Mucosa of gallbladder (tissue), 1 donor: ENCODE data around the gene TMPRSS11D. TPM values are rescaled to one million over a fixed set of nuclear protein-coding genes. Genes with fewer than 3 reads are reported as not detected.

Experiments
- DNase-seq: peaks from one replicate; pipeline ENCODE4 v3.0.0-alpha.2; 2020; ENCODE audit warnings: low spot score
- total RNA-seq: library from RNA; stranded (reverse); gene quantifications from one replicate; pipeline ENCODE4 v1.2.1, GENCODE V29; 2021
- donor health status: DM: no; HTN: no; CAD: no.

The TMPRSS11D gene
- total RNA-seq, 1 donor from 2014 or later, result not detected

DNA sequence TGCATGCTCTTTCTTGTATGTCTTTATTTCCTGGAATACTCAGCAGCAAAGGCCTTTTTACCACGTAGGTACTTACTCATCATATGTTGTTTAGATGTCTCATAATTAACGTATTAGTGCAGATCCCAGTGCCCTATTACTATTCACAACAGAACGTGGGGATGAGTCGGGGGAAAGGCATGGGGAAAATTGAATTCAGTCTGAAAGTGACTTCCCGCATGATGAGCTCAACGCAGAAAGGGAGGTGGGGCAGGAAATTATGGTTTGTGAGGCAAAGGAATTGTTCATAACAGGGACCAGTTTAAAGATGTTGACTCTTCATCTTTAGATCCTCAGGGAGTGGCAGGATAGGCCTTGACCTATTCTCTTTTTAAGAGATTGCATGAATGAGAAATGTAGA is 2.0 kb upstream of the TMPRSS11D start:
- DNase-seq, result no peak

GRCh38 chr4:67884701-67885100 is 899 bp upstream of the TMPRSS11D start:
- DNase-seq, result no peak

- DNase-seq, result no peak
These were observed 344 bp downstream of the TMPRSS11D start for GRCh38 chr4:67883458-67883857.

DNA sequence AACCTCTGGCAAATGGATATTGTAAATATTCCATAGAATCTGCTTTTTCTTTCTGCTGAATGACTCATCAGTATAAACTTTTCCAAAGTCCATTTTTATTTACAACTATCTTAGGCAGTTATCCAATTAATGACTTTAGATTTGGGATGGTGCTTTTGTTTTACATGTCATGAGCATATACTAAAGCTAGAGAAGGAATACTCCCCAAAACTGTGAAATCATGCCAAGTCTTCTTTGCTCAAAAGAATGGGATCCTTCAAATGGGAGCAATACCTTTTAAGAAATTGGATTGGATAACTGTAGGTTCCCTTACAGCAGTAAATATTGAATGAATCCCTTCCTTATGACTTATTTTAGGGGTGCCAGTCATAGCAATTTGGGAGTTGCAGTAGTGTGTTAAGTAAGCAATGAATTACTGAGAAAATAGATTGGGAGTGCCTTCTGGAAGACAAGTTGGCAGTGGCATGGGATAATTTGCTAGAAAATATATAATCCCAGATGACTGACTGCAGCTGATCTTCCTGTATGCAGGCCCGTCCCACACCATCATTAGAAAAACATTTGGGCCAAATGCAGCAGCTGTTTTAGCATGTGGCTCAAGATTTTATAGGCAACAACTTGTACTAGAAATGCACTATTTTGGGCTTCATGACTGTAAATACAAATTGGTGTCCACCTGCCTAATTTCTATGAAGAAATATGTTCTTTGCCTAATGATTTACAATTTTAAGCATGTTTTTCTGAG is 2.8 kb downstream of the TMPRSS11D start:
- DNase-seq, result no peak

- no peak for DNase-seq
These were observed 4.3 kb downstream of the TMPRSS11D start for GRCh38 chr4:67879486-67879885.

- DNase-seq, result no peak
These were observed 6.7 kb downstream of the TMPRSS11D start for GRCh38 chr4:67877086-67877485.

GRCh38 chr4:67874986-67875385 is 8.8 kb downstream of the TMPRSS11D start:
- DNase-seq, result no peak

DNA sequence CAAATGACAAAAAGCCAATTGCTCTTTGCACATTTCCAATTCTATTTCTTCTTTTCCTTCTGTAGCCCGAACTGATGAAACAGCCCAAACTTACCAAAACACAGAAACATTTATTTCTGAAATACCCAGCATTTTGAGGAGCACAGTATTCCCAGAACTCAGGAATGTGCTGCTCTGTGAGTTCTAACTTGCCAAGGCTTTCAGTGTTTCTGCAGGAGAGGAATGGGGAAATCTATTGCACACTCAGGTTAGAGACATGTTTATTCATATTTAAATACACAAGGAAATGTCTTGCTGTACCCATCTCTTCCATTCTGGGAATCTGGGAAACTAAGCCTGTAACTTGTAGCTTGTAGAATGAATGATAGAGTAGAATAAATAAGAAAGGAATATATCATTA is 10.7 kb downstream of the TMPRSS11D start:
- DNase-seq, result no peak

- no peak for DNase-seq
These were observed 11.9 kb downstream of the TMPRSS11D start for GRCh38 chr4:67871867-67872266.

- DNase-seq, result no peak
These were observed 14.1 kb downstream of the TMPRSS11D start for GRCh38 chr4:67869580-67870190.

DNA sequence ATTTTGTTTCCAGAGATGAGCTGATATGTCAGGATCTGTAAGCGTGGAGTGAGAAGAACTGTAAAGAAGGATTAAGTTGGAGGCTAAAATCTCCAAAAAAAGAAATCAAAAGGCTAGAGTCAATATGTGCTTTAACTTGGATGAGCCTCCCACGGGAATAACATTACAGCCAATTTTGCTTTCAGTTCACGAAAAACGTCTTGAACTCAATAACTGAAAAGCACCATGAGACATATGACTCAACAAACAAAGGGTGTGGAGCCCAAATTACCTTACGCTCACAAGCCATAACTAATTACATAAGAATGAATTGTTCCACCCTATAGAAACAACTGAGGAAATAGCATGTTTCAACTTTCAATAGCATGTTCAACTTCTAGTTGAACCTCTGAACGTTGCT is 22.3 kb downstream of the TMPRSS11D start:
- no peak for DNase-seq

DNA sequence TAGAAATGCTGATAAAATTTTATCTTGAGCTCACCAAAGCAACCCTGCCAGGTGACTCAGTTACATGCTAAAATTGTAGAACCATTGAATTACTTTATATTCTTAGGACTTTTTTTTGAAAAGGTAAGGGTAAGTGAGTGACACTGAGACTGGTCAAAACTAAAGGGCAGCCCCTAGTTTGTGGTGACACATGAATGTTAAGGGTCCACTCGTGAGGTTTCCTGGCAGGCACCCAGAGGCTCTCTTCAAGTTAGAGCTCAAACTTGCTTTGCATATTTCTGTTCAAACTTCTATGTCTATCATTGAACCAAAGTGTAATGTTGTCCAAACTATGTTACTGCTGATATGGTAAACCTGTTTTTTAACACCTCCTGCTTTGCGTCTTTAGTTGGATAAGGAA is 30.5 kb downstream of the TMPRSS11D start:
- DNase-seq, result no peak

DNA sequence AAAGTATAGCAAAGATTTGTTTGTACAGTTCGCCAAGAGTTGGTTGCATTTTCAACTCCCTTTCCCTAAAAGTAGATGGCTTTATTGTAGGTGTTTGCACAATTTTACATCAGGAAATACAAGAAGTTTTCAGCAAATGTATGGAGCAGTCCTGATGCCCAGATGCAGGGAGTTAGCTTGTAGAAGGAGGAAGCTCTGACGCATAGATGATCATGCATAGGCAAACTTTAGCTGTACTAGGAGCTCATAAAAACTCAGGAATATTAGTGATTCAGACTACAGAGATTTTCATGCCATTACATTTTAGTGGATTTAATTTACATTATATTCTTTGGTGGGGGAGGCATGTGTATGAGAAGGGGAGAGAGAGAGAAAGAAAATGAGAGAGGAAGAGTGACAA is 62.9 kb downstream of the TMPRSS11D start:
- no peak for DNase-seq

DNA sequence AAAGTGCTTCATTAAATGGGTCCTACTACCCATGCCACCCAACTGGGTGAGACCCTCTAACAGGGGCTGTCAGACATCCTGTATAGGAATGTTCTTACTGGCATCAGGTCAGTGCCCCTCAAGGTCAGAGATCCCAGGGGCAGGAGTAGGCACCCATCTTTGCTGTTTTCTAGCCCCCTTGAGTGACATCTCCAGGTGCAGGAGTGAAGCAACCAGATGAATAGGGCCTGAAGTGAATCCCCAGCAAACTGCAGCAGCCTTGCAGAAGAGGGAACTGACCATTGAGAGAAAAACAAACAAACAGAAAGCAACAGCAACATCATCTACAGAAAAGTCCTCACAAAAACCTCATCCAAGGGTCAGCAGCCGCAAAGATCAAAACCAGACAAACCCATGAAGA is 73.8 kb downstream of the TMPRSS11D start:
- DNase-seq, result no peak

DNA sequence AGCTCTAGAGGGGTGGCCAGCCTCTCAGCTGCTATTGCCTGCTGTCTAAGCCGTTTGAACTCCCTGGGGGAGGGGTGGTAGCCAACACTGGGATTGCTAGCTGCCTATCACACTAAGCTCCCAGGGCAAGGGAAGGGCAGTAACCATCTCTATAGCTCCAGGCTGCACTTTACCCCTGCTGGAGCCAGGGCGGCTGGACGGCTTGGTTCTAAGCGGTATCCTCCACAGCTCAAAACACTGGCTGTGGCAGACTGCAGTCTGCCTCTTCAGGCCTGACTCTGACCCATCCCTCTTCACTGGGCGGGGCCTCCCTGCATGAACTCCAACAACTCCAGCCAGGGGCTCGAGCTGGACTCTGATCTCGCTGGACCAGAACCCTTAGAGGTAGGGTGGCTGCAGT is 74.3 kb downstream of the TMPRSS11D start:
- no peak for DNase-seq

DNA sequence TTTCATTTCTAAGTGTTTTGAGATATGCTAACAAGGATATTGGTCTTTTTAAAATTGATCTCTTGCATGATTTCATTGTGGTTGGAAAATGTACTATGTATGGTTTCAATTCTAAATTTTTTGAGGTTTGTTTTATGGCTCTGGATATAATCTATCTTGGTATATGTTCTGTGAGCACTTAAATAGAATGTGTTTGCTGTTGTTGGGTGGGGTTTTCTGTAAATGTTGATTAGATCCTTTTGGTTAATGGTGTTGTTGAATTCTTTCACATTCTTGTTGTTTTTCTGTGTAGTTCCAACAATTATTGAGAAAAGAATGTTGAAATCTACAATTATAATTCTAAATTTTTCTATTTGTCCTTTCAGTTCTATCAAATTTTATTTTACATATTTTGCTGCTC is 87.0 kb downstream of the TMPRSS11D start:
- no peak for DNase-seq

DNA sequence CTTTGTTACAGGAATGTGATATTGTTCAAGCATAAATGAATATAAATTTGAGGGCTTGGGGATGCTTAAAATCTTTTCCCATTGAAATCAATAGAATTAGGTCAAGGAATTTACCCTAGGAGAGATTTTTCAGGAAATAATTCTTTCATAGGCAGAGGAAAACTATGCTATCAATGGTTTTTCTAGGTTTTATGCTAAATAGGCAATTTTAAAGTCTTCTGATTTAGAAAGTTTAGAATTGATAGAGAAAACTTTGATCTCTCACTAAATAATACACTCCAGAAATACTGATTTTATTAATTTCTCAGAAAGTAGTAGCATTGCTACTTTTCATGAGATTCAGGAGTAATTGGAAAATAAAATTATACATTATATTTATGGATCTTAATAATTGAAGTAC is 93.1 kb downstream of the TMPRSS11D start:
- DNase-seq, result no peak

GRCh38 chr4:67787311-67787710 is 96.5 kb downstream of the TMPRSS11D start:
- no peak for DNase-seq

- no peak for DNase-seq
These were observed 98.3 kb downstream of the TMPRSS11D start for GRCh38 chr4:67785528-67785927.

GRCh38 chr4:67779631-67780030 is 104.2 kb downstream of the TMPRSS11D start:
- DNase-seq, result no peak

DNA sequence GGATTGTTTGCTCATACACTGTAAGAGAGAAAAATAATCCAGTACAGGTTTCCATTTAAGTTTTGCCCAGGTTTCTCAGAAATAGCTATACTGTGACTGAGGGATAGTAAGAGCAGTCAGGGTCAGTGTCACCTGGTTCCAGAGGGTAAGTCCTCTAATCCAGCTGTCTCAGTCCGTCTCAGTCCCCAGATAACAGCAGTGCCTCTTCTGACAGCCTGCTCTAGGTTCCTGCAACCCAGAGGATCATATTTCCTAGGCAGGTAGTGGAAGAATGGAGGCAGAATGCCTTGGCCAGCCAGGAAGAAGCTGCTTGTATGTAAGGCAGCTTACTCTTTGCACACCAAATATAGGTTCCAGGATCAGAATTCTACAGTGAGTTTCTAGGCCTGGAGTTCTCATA is 107.1 kb downstream of the TMPRSS11D start:
- no peak for DNase-seq
